Fibroblast of skin of right quadriceps (primary cell): ENCODE results near the gene LSM7.
"Not testable (repeated sequence)": the region's sequence is repeated elsewhere in the genome, so short reads cannot be mapped to it uniquely, and the experiment has no call there.

Source experiments
- DNase-seq: peaks from one replicate; pipeline ENCODE4 v3.0.0-alpha.2; 2013

Gene LSM7

GRCh38 chr19:2296141-2296540 lies 32.2 kb downstream of the LSM7 start:
- no peak for DNase-seq

GRCh38 chr19:2294687-2295335 lies 33.6 kb downstream of the LSM7 start:
- DNase-seq = peak; percentile 79

GRCh38 chr19:2291185-2291751 lies 37.1 kb downstream of the LSM7 start:
- no peak for DNase-seq

GRCh38 chr19:2290441-2291184 lies 37.8 kb downstream of the LSM7 start:
- no peak for DNase-seq

GRCh38 chr19:2289714-2290435 lies 38.5 kb downstream of the LSM7 start:
- no peak for DNase-seq

- DNase-seq = no peak
These were observed 39.3 kb downstream of the LSM7 start for GRCh38 chr19:2288818-2289713.

GRCh38 chr19:2288338-2288817 lies 40.0 kb downstream of the LSM7 start:
- DNase-seq = no peak

GRCh38 chr19:2287585-2288337 lies 40.6 kb downstream of the LSM7 start:
- no peak for DNase-seq

GRCh38 chr19:2286402-2287140 lies 41.8 kb downstream of the LSM7 start:
- DNase-seq = no peak

- no peak for DNase-seq
These were observed 44.4 kb downstream of the LSM7 start for GRCh38 chr19:2283835-2284507.

- DNase-seq = no peak
These were observed 45.5 kb downstream of the LSM7 start for GRCh38 chr19:2282862-2283237.

GRCh38 chr19:2282062-2282861 lies 46.1 kb downstream of the LSM7 start, which contains the start of gene PEAK3:
Gene PEAK3, minus strand, starts transcription at chr19:2282175. Its CDS starts 1,244 bp downstream, at chr19:2280931.
- DNase-seq = no peak

GRCh38 chr19:2281265-2282061 lies 46.9 kb downstream of the LSM7 start:
- DNase-seq = not testable (repeated sequence)

GRCh38 chr19:2280633-2281264 lies 47.6 kb downstream of the LSM7 start:
- DNase-seq = no peak

GRCh38 chr19:2278459-2279158 lies 49.8 kb downstream of the LSM7 start:
- no peak for DNase-seq

- no peak for DNase-seq
These were observed 51.2 kb downstream of the LSM7 start for GRCh38 chr19:2277138-2277537.

GRCh38 chr19:2276429-2276986 lies 51.9 kb downstream of the LSM7 start:
- no peak for DNase-seq
